GM18520 (cell line): ENCODE results near the gene OR4D2.

ENCODE experiments used
- ATAC-seq: cut with Tn5 transposase; IDR thresholded peaks from one replicate; pipeline ENCODE4 v1.9.1; 2021; ENCODE audit not compliant: unreplicated experiment

Gene OR4D2

GRCh38 chr17:58172369-58173071 is 5.7 kb downstream of the OR4D2 start:
- ATAC-seq, result no peak

- ATAC-seq, result no peak
These were observed 8.1 kb downstream of the OR4D2 start for GRCh38 chr17:58174871-58175270.

- ATAC-seq, result no peak
These were observed 9.4 kb downstream of the OR4D2 start for GRCh38 chr17:58176200-58176599.

- no peak for ATAC-seq
These were observed 15.0 kb downstream of the OR4D2 start for GRCh38 chr17:58181796-58182195.

GRCh38 chr17:58183514-58183913 is 16.7 kb downstream of the OR4D2 start:
- ATAC-seq, result no peak

- no peak for ATAC-seq
These were observed 17.7 kb downstream of the OR4D2 start for GRCh38 chr17:58184308-58184985.

- no peak for ATAC-seq
These were observed 18.4 kb downstream of the OR4D2 start for GRCh38 chr17:58184986-58185761.

- no peak for ATAC-seq
These were observed 19.8 kb downstream of the OR4D2 start for GRCh38 chr17:58186591-58186990.

GRCh38 chr17:58187063-58187462 is 20.3 kb downstream of the OR4D2 start:
- ATAC-seq, result no peak

- ATAC-seq, result no peak
These were observed 20.9 kb downstream of the OR4D2 start for GRCh38 chr17:58187675-58188074.

- ATAC-seq, result no peak
These were observed 22.8 kb downstream of the OR4D2 start for GRCh38 chr17:58189436-58190146.

- ATAC-seq, result no peak
These were observed 24.6 kb downstream of the OR4D2 start for GRCh38 chr17:58191241-58191896.

- no peak for ATAC-seq
These were observed 25.8 kb downstream of the OR4D2 start, which contains the start of gene EPX for GRCh38 chr17:58192612-58193011. TSS of gene EPX (plus strand) at chr17:58192726. CDS start at chr17:58192847, 121 bp downstream.

- ATAC-seq, result no peak
These were observed 27.0 kb downstream of the OR4D2 start for GRCh38 chr17:58193641-58194255.

- no peak for ATAC-seq
These were observed 28.8 kb downstream of the OR4D2 start for GRCh38 chr17:58195518-58196123.

GRCh38 chr17:58196610-58197009 is 29.8 kb downstream of the OR4D2 start:
- no peak for ATAC-seq

GRCh38 chr17:58200024-58200633 is 33.3 kb downstream of the OR4D2 start:
- no peak for ATAC-seq

- no peak for ATAC-seq
These were observed 36.1 kb downstream of the OR4D2 start for GRCh38 chr17:58202859-58203258.

GRCh38 chr17:58204796-58205195 is 38.0 kb downstream of the OR4D2 start:
- ATAC-seq, result no peak
